ENCODE measurements around the gene HPN.
"Not testable (repeated sequence)": the region's sequence is repeated elsewhere in the genome, so short reads cannot be mapped to it uniquely, and the experiment has no call there.

Gene HPN

GRCh38 chr19:35049456-35049855, 7.9 kb downstream of the HPN start:
- H3F3A ChIP-seq (ENCODE audit: insufficient read depth, low read length) = no peaks in the 10 kb centered on the region
- no peaks in the 10 kb centered on the region for H3K9me2 ChIP-seq (replicated peaks; ENCODE audit: insufficient read depth, low read length)
- no peak overlapping the region for H2AFZ ChIP-seq (ENCODE audit: low read length)
- 0 out of 2 replicates have a peak, but pooled peaks cover 2% of the 10 kb centered on the region for H4K20me1 ChIP-seq (ENCODE audit: insufficient read depth, low read length)
- H3K9ac ChIP-seq (ENCODE audit: low read length) = no peak overlapping the region
- H3K4me2 ChIP-seq (ENCODE audit: low read depth, low read length) = no peak overlapping the region
- peaks cover 75% of the 10 kb centered on the region for H3K27me3 ChIP-seq (replicated peaks; ENCODE audit: insufficient read depth, low read length)
- no peaks in the 10 kb centered on the region for H3K79me2 ChIP-seq (ENCODE audit: low read length)
- H3K27ac ChIP-seq (ENCODE audit: low read length) = no peak overlapping the region
- H3K4me1 ChIP-seq (ENCODE audit: low read length) = no peaks in the 10 kb centered on the region
- H3K4me3 ChIP-seq (ENCODE audit: low read length) = no peak overlapping the region
- TF ChIP-seq, protein P1, sequence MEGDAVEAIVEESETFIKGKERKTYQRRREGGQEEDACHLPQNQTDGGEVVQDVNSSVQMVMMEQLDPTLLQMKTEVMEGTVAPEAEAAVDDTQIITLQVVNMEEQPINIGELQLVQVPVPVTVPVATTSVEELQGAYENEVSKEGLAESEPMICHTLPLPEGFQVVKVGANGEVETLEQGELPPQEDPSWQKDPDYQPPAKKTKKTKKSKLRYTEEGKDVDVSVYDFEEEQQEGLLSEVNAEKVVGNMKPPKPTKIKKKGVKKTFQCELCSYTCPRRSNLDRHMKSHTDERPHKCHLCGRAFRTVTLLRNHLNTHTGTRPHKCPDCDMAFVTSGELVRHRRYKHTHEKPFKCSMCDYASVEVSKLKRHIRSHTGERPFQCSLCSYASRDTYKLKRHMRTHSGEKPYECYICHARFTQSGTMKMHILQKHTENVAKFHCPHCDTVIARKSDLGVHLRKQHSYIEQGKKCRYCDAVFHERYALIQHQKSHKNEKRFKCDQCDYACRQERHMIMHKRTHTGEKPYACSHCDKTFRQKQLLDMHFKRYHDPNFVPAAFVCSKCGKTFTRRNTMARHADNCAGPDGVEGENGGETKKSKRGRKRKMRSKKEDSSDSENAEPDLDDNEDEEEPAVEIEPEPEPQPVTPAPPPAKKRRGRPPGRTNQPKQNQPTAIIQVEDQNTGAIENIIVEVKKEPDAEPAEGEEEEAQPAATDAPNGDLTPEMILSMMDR (IDR thresholded peaks at IDR 0.05; ENCODE audit: low read length) = no peak
- TF ChIP-seq EZH2phosphoT487 (IDR thresholded peaks at IDR 0.05; ENCODE audit: low read length) = no peak
- TF ChIP-seq EZH2 (optimal IDR thresholded peaks at IDR 0.05; ENCODE audit: low read depth, low read length) = no peak
- H3K9me3 ChIP-seq (replicated peaks; ENCODE audit: insufficient read depth, low read length) = no peaks in the 10 kb centered on the region
- H3K36me3 ChIP-seq (replicated peaks; ENCODE audit: insufficient read depth, low read length) = no peaks in the 10 kb centered on the region
- DNase-seq = no peak

- H3K79me2 ChIP-seq (ENCODE audit: low read length); H3K4me3 ChIP-seq (ENCODE audit: low read length); H3K4me2 ChIP-seq (ENCODE audit: low read depth, low read length); H3K27ac ChIP-seq (ENCODE audit: low read length); H3F3A ChIP-seq (ENCODE audit: insufficient read depth, low read length); H3K4me1 ChIP-seq (ENCODE audit: low read length); H3K9me3 ChIP-seq (replicated peaks; ENCODE audit: insufficient read depth, low read length); DNase-seq; H3K9ac ChIP-seq (ENCODE audit: low read length); H2AFZ ChIP-seq (ENCODE audit: low read length); H4K20me1 ChIP-seq (ENCODE audit: insufficient read depth, low read length); H3K36me3 ChIP-seq (replicated peaks; ENCODE audit: insufficient read depth, low read length); H3K9me2 ChIP-seq (replicated peaks; ENCODE audit: insufficient read depth, low read length): not testable (repeated sequence)
- H3K27me3 ChIP-seq (replicated peaks; ENCODE audit: insufficient read depth, low read length) = peaks cover 66% of the 10 kb centered on the region
These were observed 9.1 kb downstream of the HPN start for GRCh38 chr19:35050662-35051061.

GRCh38 chr19:35051268-35051667, 9.7 kb downstream of the HPN start:
- DNase-seq; H3K9ac ChIP-seq (ENCODE audit: low read length); H3K4me3 ChIP-seq (ENCODE audit: low read length); H3K9me2 ChIP-seq (replicated peaks; ENCODE audit: insufficient read depth, low read length); H3K4me1 ChIP-seq (ENCODE audit: low read length); H3K36me3 ChIP-seq (replicated peaks; ENCODE audit: insufficient read depth, low read length); H3F3A ChIP-seq (ENCODE audit: insufficient read depth, low read length); H3K9me3 ChIP-seq (replicated peaks; ENCODE audit: insufficient read depth, low read length); H3K79me2 ChIP-seq (ENCODE audit: low read length); H3K4me2 ChIP-seq (ENCODE audit: low read depth, low read length); H4K20me1 ChIP-seq (ENCODE audit: insufficient read depth, low read length); H3K27ac ChIP-seq (ENCODE audit: low read length); H2AFZ ChIP-seq (ENCODE audit: low read length): not testable (repeated sequence)
- H3K27me3 ChIP-seq (replicated peaks; ENCODE audit: insufficient read depth, low read length) = peaks cover 70% of the 10 kb centered on the region

GRCh38 chr19:35051796-35052195, 10.3 kb downstream of the HPN start:
- no peak for DNase-seq
- no peaks in the 10 kb centered on the region for H3F3A ChIP-seq (ENCODE audit: insufficient read depth, low read length)
- no peak for TF ChIP-seq EZH2 (optimal IDR thresholded peaks at IDR 0.05; ENCODE audit: low read depth, low read length)
- TF ChIP-seq, protein P1 (IDR thresholded peaks at IDR 0.05; ENCODE audit: low read length) = no peak
- no peak for TF ChIP-seq EZH2phosphoT487 (IDR thresholded peaks at IDR 0.05; ENCODE audit: low read length)
- no peaks in the 10 kb centered on the region for H3K79me2 ChIP-seq (ENCODE audit: low read length)
- no peak overlapping the region for H3K4me2 ChIP-seq (ENCODE audit: low read depth, low read length)
- H3K4me1 ChIP-seq (ENCODE audit: low read length) = no peaks in the 10 kb centered on the region
- H4K20me1 ChIP-seq (ENCODE audit: insufficient read depth, low read length) = no peaks in the 10 kb centered on the region
- no peak overlapping the region for H3K9ac ChIP-seq (ENCODE audit: low read length)
- no peaks in the 10 kb centered on the region for H3K9me2 ChIP-seq (replicated peaks; ENCODE audit: insufficient read depth, low read length)
- H2AFZ ChIP-seq (ENCODE audit: low read length) = no peak overlapping the region
- H3K27me3 ChIP-seq (replicated peaks; ENCODE audit: insufficient read depth, low read length) = peaks cover 75% of the 10 kb centered on the region
- H3K4me3 ChIP-seq (ENCODE audit: low read length) = no peak overlapping the region
- no peaks in the 10 kb centered on the region for H3K36me3 ChIP-seq (replicated peaks; ENCODE audit: insufficient read depth, low read length)
- no peak overlapping the region for H3K27ac ChIP-seq (ENCODE audit: low read length)
- no peaks in the 10 kb centered on the region for H3K9me3 ChIP-seq (replicated peaks; ENCODE audit: insufficient read depth, low read length)

Measured in MM.1S (cell line).